Fibroblast of the aortic adventitia (primary cell): ENCODE measurements around the gene BPIFB2. TPM values are rescaled to one million over a fixed set of nuclear protein-coding genes. Genes with fewer than 3 reads are reported as not detected.

Source experiments
- DNase-seq: peaks from one replicate; pipeline ENCODE4 v3.0.0-alpha.2; 2010; ENCODE audit warnings: low read depth
- H3K4me3 ChIP-seq: 2 replicates; pipeline ENCODE4 v1.5.1; 2011; ENCODE audit warnings: low read depth, mild to moderate bottlenecking, control low read depth, low read length, moderate library complexity
- CTCF ChIP-seq: IDR thresholded peaks from 2 replicates; pipeline ENCODE4 v1.5.1; 2011; ENCODE audit warnings: mild to moderate bottlenecking, low read length, control low read depth, inconsistent platforms; ENCODE audit not compliant: insufficient read depth
- total RNA-seq: library from RNA; depleted of rRNA; stranded (reverse); fragments of >200 nt; gene quantifications from 2 replicates; pipeline ENCODE4 v1.2.3, GENCODE V29; 2012; ENCODE audit warnings: low replicate concordance

Gene BPIFB2
- total RNA-seq, 1 donor = not detected

GRCh38 chr20:33021879-33022278, 14.4 kb downstream of the BPIFB2 start:
- TF ChIP-seq CTCF = no peak
- H3K4me3 ChIP-seq = no peak overlapping the region
- no peak for DNase-seq

GRCh38 chr20:33022289-33022688, 14.8 kb downstream of the BPIFB2 start:
- no peak for DNase-seq
- no peak for TF ChIP-seq CTCF
- no peak overlapping the region for H3K4me3 ChIP-seq

- TF ChIP-seq CTCF = no peak
- H3K4me3 ChIP-seq = no peak overlapping the region
- no peak for DNase-seq
Observed at GRCh38 chr20:33022694-33023438, 15.4 kb downstream of the BPIFB2 start.

- no peak overlapping the region for H3K4me3 ChIP-seq
- DNase-seq = no peak
- no peak for TF ChIP-seq CTCF
Observed at GRCh38 chr20:33023439-33024242, 16.1 kb downstream of the BPIFB2 start.

DNA sequence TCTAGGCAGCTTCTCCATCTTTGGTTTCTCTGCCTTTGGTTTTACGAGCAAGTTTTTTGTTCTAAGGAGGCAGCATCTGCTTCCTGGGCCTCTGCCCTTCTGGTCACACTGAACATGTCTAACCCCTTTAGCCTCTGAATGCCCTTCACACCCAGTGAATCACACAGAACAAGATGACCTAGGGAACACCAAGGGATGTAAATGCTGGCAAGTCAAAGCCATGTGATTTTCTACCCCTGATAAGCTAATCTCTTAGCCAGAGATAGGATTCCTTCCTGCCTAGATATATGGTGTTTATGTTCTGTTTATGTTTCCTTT, 16.7 kb downstream of the BPIFB2 start:
- TF ChIP-seq CTCF = no peak
- no peak for DNase-seq
- no peak overlapping the region for H3K4me3 ChIP-seq

DNA sequence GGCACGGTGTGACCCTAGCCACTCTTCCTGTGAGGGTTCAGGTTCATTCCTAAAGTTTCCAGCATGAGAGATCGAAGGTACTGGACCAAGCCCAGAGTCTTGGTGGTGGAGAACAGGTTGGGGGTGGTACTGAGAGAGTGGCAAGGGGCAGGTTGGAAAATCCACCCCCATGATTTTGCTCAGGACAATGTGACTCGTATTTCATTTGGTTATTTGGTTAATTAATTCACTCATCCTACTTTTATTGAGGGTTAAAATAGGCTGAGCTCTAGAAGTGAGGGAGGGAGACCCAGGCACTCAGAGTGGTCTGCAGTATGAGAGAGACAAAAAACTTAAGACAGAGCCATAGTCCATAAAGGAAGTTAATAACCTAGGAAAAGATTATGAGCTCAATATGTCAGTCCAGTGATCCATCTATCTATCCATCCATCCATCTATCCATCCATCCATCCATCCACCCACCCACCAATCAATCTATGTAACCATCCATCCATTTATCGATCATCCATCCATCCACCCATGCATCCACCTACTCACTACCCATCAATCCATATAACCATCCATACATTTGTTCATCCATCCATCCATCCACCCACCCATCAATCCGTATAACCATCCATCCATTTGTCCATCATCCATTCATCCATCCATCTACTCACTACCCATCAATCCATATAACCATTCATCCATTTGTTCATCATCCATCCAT, 17.3 kb downstream of the BPIFB2 start:
- H3K4me3 ChIP-seq = no peak overlapping the region
- no peak for DNase-seq
- no peak for TF ChIP-seq CTCF
